HepG2 (cell line): ENCODE results near the gene SLC16A5. TPM values are rescaled to one million over a fixed set of nuclear protein-coding genes. Genes with fewer than 3 reads are reported as not detected.
A peak's percentile ranks its signal among the peaks of the same experiment; 100 is the strongest.

Source experiments
- EEA1 ChIP-seq: sonication (generic); formaldehyde crosslinking; IDR thresholded peaks from 2 replicates; pipeline ENCODE4 v1.5.1; 2020; ENCODE audit warnings: mild to moderate bottlenecking, missing genetic modification reagents, borderline replicate concordance
- FOXK2 ChIP-seq: fragments of 450-650 bp; IDR thresholded peaks from 2 replicates; pipeline ENCODE4 v1.6.1; 2016
- FOXP1 ChIP-seq, 2 experiments: fragments of 450-650 bp in 1 of 2; IDR thresholded peaks; 2 replicates each; pipeline ENCODE4 v1.6.1; 2017 to 2018; ENCODE audit warnings: antibody characterized with exemption in 1 of 2
- IRF2 ChIP-seq: IDR thresholded peaks from 2 replicates; pipeline ENCODE4 v1.6.1; 2018; ENCODE audit warnings: missing genetic modification reagents, missing compliant biosample characterization
- JUND ChIP-seq: sonication (generic); formaldehyde crosslinking; IDR thresholded peaks from 2 replicates; pipeline ENCODE4 v1.8.0; 2022; ENCODE audit warnings: mild to moderate bottlenecking, missing genetic modification reagents
- PAF1 ChIP-seq: IDR thresholded peaks from 2 replicates; pipeline ENCODE4 v1.6.1; 2016; ENCODE audit warnings: missing genetic modification reagents, missing compliant biosample characterization
- PLRG1 ChIP-seq: fragments of 450-650 bp; conservative IDR thresholded peaks from 2 replicates; pipeline ENCODE4 v1.6.1; 2016
- POLR2G ChIP-seq: fragments of 200-400 bp; formaldehyde crosslinking; IDR thresholded peaks from 2 replicates; pipeline ENCODE4 v1.6.1; 2018; ENCODE audit warnings: mild to moderate bottlenecking, low read depth, low read length, moderate library complexity
- RELA ChIP-seq: sonication (generic); formaldehyde crosslinking; IDR thresholded peaks from 2 replicates; pipeline ENCODE4 v1.4.0; 2020; ENCODE audit warnings: missing genetic modification reagents
- RFXANK ChIP-seq: IDR thresholded peaks from 2 replicates; pipeline ENCODE4 v1.6.1; 2016
- SPEN ChIP-seq: sonication (generic); formaldehyde crosslinking; IDR thresholded peaks from 2 replicates; pipeline ENCODE4 v1.5.1; 2020; ENCODE audit warnings: low read depth, mild to moderate bottlenecking, missing genetic modification reagents
- TCF7L2 ChIP-seq: IDR thresholded peaks from 2 replicates; pipeline ENCODE4 v1.6.1; 2011; ENCODE audit warnings: mild to moderate bottlenecking, low read depth, low read length, moderate library complexity
- ZNF337 ChIP-seq: sonication (generic); formaldehyde crosslinking; IDR thresholded peaks from 2 replicates; pipeline ENCODE4 v1.5.1; 2020; ENCODE audit warnings: missing genetic modification reagents, low read depth, mild to moderate bottlenecking, borderline replicate concordance
- ZNF446 ChIP-seq: sonication (generic); formaldehyde crosslinking; IDR thresholded peaks from 2 replicates; pipeline ENCODE4 v1.5.0; 2020; ENCODE audit warnings: mild to moderate bottlenecking, missing genetic modification reagents
- ZNF720 ChIP-seq: sonication (generic); formaldehyde crosslinking; IDR thresholded peaks from 2 replicates; pipeline ENCODE4 v1.4.0; 2020; ENCODE audit warnings: missing genetic modification reagents
- ZNF746 ChIP-seq: sonication (generic); formaldehyde crosslinking; IDR thresholded peaks from 2 replicates; pipeline ENCODE4 v1.8.0; 2022; ENCODE audit warnings: mild to moderate bottlenecking, missing genetic modification reagents
- ZNF83 ChIP-seq: sonication (generic); formaldehyde crosslinking; IDR thresholded peaks from 2 replicates; pipeline ENCODE4 v1.4.0; 2020; ENCODE audit warnings: missing genetic modification reagents, mild to moderate bottlenecking, borderline replicate concordance
- polyA plus RNA-seq, 8 experiments: library from polyadenylated mRNA; depleted of rRNA in 3 of 8; stranded (reverse) in 7 of 8; unstranded in 1 of 8; fragments of >200 nt; fragmentation: Illumina TruSeq in 4 of 8; extraction: Trizol in 4 of 8; gene quantifications; 2 replicates each; pipeline versions ENCODE4 v1.2.1 to v1.2.3, GENCODE V29; 2011 to 2016; ENCODE audit warnings: low read depth in 4 of 8, missing spikeins in 1 of 8, mixed read lengths in 1 of 8; ENCODE audit not compliant: insufficient read depth in 1 of 8
- total RNA-seq, 5 experiments: library from RNA; depleted of rRNA; stranded (reverse); fragments of >200 nt; fragmentation: Illumina TruSeq; extraction: Trizol; gene quantifications; 2 replicates each; pipeline ENCODE4 v1.2.3, GENCODE V29; 2016; ENCODE audit warnings: low read depth in 1 of 5
- TF ChIP-seq, protein P1 (sequence below): sonication (generic); formaldehyde crosslinking; IDR thresholded peaks from 2 replicates; pipeline ENCODE4 v1.4.0; 2020; ENCODE audit warnings: mild to moderate bottlenecking, missing genetic modification reagents, borderline replicate concordance
- TF ChIP-seq, protein P2 (sequence below): sonication (generic); formaldehyde crosslinking; IDR thresholded peaks from 2 replicates; pipeline ENCODE4 v1.4.0; 2020; ENCODE audit warnings: missing genetic modification reagents, borderline replicate concordance
- TF ChIP-seq, protein P3 (sequence below): sonication (generic); formaldehyde crosslinking; conservative IDR thresholded peaks from 2 replicates; pipeline ENCODE4 v1.4.0; 2020; ENCODE audit warnings: mild to moderate bottlenecking, missing genetic modification reagents, moderate library complexity
- TF ChIP-seq, protein P4 (sequence below): sonication (generic); formaldehyde crosslinking; IDR thresholded peaks from 2 replicates; pipeline ENCODE4 v1.9.0; 2022; ENCODE audit warnings: low read depth, missing genetic modification reagents

SLC16A5 gene
- total and polyA plus RNA-seq, 2 of the 13 experiments (the other 11 are each of a cell fraction or from before 2014, with no cell fraction given) = 0.69 to 5.6 TPM

DNA sequence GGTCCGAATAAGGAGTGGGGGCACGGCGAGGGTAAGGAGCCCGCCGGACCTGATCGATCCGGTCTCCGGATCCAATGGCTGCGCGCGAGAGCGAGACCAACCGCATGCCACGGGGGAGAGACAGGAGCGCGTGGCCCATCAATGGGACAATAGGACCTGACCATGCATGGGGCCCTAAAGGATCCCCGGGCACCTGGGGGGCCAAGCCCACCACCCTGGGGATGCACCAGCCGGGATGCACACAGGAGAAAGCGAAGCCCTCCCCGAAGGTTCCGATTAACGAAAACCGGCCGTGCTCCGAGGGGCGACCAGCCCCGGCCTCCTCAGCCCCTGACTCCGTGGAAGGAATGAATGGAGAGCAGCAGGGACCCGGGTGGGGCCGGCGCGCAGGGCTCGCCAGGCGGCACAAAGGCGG lies 66.0 kb downstream of the SLC16A5 start (continued):
- TF ChIP-seq, protein P1, sequence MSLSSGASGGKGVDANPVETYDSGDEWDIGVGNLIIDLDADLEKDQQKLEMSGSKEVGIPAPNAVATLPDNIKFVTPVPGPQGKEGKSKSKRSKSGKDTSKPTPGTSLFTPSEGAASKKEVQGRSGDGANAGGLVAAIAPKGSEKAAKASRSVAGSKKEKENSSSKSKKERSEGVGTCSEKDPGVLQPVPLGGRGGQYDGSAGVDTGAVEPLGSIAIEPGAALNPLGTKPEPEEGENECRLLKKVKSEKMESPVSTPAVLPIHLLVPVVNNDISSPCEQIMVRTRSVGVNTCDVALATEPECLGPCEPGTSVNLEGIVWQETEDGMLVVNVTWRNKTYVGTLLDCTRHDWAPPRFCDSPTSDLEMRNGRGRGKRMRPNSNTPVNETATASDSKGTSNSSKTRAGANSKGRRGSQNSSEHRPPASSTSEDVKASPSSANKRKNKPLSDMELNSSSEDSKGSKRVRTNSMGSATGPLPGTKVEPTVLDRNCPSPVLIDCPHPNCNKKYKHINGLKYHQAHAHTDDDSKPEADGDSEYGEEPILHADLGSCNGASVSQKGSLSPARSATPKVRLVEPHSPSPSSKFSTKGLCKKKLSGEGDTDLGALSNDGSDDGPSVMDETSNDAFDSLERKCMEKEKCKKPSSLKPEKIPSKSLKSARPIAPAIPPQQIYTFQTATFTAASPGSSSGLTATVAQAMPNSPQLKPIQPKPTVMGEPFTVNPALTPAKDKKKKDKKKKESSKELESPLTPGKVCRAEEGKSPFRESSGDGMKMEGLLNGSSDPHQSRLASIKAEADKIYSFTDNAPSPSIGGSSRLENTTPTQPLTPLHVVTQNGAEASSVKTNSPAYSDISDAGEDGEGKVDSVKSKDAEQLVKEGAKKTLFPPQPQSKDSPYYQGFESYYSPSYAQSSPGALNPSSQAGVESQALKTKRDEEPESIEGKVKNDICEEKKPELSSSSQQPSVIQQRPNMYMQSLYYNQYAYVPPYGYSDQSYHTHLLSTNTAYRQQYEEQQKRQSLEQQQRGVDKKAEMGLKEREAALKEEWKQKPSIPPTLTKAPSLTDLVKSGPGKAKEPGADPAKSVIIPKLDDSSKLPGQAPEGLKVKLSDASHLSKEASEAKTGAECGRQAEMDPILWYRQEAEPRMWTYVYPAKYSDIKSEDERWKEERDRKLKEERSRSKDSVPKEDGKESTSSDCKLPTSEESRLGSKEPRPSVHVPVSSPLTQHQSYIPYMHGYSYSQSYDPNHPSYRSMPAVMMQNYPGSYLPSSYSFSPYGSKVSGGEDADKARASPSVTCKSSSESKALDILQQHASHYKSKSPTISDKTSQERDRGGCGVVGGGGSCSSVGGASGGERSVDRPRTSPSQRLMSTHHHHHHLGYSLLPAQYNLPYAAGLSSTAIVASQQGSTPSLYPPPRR (CRISPR knock-in tag) = no peak
- TF ChIP-seq, protein P2, sequence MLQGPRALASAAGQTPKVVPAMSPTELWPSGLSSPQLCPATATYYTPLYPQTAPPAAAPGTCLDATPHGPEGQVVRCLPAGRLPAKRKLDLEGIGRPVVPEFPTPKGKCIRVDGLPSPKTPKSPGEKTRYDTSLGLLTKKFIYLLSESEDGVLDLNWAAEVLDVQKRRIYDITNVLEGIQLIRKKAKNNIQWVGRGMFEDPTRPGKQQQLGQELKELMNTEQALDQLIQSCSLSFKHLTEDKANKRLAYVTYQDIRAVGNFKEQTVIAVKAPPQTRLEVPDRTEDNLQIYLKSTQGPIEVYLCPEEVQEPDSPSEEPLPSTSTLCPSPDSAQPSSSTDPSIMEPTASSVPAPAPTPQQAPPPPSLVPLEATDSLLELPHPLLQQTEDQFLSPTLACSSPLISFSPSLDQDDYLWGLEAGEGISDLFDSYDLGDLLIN (CRISPR knock-in tag) = no peak
- TF ChIP-seq PAF1 (CRISPR knock-in tag) (no peak), ZNF337 (no peak), ZNF83 (CRISPR knock-in tag) (no peak), POLR2G (no peak), ZNF446 (no peak; the same call in 1 of the 2 replicates), FOXK2 (no peak), JUND (CRISPR knock-in tag) (no peak), RFXANK (CRISPR knock-in tag) (no peak), ZNF720 (CRISPR knock-in tag) (no peak), IRF2 (CRISPR knock-in tag) (no peak), PLRG1 (no peak), FOXP1 (IDR thresholded peaks at IDR 0.05) (no peak), FOXP1 (CRISPR knock-in tag; IDR thresholded peaks at IDR 0.05) (no peak), EEA1 (CRISPR knock-in tag) (no peak), ZNF746 (CRISPR knock-in tag) (no peak), SPEN (no peak), RELA (CRISPR knock-in tag) (no peak), TCF7L2 (no peak)
- TF ChIP-seq, protein P3, sequence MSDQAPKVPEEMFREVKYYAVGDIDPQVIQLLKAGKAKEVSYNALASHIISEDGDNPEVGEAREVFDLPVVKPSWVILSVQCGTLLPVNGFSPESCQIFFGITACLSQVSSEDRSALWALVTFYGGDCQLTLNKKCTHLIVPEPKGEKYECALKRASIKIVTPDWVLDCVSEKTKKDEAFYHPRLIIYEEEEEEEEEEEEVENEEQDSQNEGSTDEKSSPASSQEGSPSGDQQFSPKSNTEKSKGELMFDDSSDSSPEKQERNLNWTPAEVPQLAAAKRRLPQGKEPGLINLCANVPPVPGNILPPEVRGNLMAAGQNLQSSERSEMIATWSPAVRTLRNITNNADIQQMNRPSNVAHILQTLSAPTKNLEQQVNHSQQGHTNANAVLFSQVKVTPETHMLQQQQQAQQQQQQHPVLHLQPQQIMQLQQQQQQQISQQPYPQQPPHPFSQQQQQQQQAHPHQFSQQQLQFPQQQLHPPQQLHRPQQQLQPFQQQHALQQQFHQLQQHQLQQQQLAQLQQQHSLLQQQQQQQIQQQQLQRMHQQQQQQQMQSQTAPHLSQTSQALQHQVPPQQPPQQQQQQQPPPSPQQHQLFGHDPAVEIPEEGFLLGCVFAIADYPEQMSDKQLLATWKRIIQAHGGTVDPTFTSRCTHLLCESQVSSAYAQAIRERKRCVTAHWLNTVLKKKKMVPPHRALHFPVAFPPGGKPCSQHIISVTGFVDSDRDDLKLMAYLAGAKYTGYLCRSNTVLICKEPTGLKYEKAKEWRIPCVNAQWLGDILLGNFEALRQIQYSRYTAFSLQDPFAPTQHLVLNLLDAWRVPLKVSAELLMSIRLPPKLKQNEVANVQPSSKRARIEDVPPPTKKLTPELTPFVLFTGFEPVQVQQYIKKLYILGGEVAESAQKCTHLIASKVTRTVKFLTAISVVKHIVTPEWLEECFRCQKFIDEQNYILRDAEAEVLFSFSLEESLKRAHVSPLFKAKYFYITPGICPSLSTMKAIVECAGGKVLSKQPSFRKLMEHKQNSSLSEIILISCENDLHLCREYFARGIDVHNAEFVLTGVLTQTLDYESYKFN (CRISPR knock-in tag) = no peak
- TF ChIP-seq, protein P4, sequence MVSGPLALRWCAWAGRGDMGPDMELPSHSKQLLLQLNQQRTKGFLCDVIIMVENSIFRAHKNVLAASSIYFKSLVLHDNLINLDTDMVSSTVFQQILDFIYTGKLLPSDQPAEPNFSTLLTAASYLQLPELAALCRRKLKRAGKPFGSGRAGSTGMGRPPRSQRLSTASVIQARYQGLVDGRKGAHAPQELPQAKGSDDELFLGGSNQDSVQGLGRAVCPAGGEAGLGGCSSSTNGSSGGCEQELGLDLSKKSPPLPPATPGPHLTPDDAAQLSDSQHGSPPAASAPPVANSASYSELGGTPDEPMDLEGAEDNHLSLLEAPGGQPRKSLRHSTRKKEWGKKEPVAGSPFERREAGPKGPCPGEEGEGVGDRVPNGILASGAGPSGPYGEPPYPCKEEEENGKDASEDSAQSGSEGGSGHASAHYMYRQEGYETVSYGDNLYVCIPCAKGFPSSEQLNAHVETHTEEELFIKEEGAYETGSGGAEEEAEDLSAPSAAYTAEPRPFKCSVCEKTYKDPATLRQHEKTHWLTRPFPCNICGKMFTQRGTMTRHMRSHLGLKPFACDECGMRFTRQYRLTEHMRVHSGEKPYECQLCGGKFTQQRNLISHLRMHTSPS = 0 out of 2 replicates have a peak, but pooled peaks have one; percentile 31
